K562 (cell line): ENCODE measurements around the gene PSMD9. TPM values are rescaled to one million over a fixed set of nuclear protein-coding genes. Genes with fewer than 3 reads are reported as not detected.

Source experiments
- ATAC-seq: fragments of 200-7000 bp; cut with Tn5 transposase; 3 replicates; pipeline ENCODE4 v1.9.1; 2020; ENCODE audit warnings: moderate library complexity
- BruUV-seq: library from RNA; stranded (reverse); fragments of 400-500 nt; replicated peaks from 2 replicates; lab custom pipeline; 2021; lab: Mats Ljungman, UMichigan
- CTCF ChIA-PET: fragments of 300-600 bp; formaldehyde crosslinking; extraction: SDS; loops from one replicate; lab custom pipeline; 2021; ENCODE audit warnings: low intra/inter-chr PET ratio; lab: Yijun Ruan, JAX
- POLR2A ChIA-PET: fragments of 300-600, 350-650 bp; sonication (Branson Sonifier 250); formaldehyde crosslinking; extraction: SDS; loops from one replicate; lab custom pipeline; 2021; ENCODE audit warnings: antibody characterized with exemption, inconsistent platforms; lab: Yijun Ruan, JAX
- DNase-seq, 4 experiments: peaks; one replicate each; pipeline versions ENCODE4 v3.0.0 to v3.0.0-alpha.2; 2011 to 2018; ENCODE audit warnings: low spot score in 3 of 4, mixed read lengths in 3 of 4; ENCODE audit errors: extremely low read depth in 1 of 4
- FAIRE-seq: peaks from 2 replicates; lab custom pipeline; 2011; peaks lifted over from hg19 to GRCh38; lab: Jason Lieb, UNC
- H2AFZ ChIP-seq: 2 replicates; pipeline ENCODE4 v1.6.0; 2011; ENCODE audit warnings: low read depth, low read length, control low read depth, inconsistent platforms
- H3K27ac ChIP-seq: fragments of 200-600 bp; 3 replicates; pipeline ENCODE4 v1.8.0; 2011; ENCODE audit warnings: low read depth, mild to moderate bottlenecking, control low read depth, inconsistent platforms, low read length, moderate library complexity, mixed read lengths; ENCODE audit errors: extremely low read depth
- H3K27me3 ChIP-seq, 2 experiments: fragments of 300-600 bp in 1 of 2; 2 replicates in 1 of 2; 3 replicates in 1 of 2; pipeline versions ENCODE4 v1.6.0 to v1.8.0; 2011; ENCODE audit warnings: inconsistent platforms in 2 of 2, low read length in 2 of 2, mild to moderate bottlenecking in 1 of 2, mixed read lengths in 1 of 2, moderate library complexity in 1 of 2; ENCODE audit not compliant: control insufficient read depth in 2 of 2, insufficient read depth in 2 of 2
- H3K36me3 ChIP-seq: fragments of 300-600 bp; 3 replicates; pipeline ENCODE4 v1.8.0; 2011; ENCODE audit warnings: mild to moderate bottlenecking, low read length, inconsistent platforms; ENCODE audit not compliant: control insufficient read depth, insufficient read depth
- H3K4me1 ChIP-seq, 2 experiments: fragments of 200-600 bp in 1 of 2; replicated peaks in 1 of 2; 2 replicates in 1 of 2; 3 replicates in 1 of 2; pipeline versions ENCODE4 v1.5.1 to v1.8.0; 2011; ENCODE audit warnings: inconsistent platforms in 2 of 2, low read length in 2 of 2, mild to moderate bottlenecking in 1 of 2, mixed read lengths in 1 of 2, moderate library complexity in 1 of 2; ENCODE audit not compliant: control insufficient read depth in 2 of 2, insufficient read depth in 2 of 2
- H3K4me2 ChIP-seq: 2 replicates; pipeline ENCODE4 v1.6.1; 2011; ENCODE audit warnings: low read length, control low read depth, inconsistent platforms, mixed read lengths; ENCODE audit not compliant: insufficient read depth
- H3K4me3 ChIP-seq: fragments of 200-600 bp; sonication (generic), shearing (Covaris generic); 2 replicates; pipeline ENCODE4 v1.5.1; 2016; ENCODE audit warnings: control low read depth, inconsistent platforms
- H3K79me2 ChIP-seq: fragments of 200-600 bp; 3 replicates; pipeline ENCODE4 v1.8.0; 2011; ENCODE audit warnings: low read length, inconsistent platforms; ENCODE audit not compliant: control insufficient read depth, insufficient read depth
- H3K9ac ChIP-seq, 2 experiments: 2 replicates each; pipeline versions ENCODE4 v1.6.0 to v1.6.1; 2011; ENCODE audit warnings: low read depth in 2 of 2, low read length in 2 of 2, control low read depth in 1 of 2, inconsistent platforms in 1 of 2, mild to moderate bottlenecking in 1 of 2, mixed read lengths in 1 of 2; ENCODE audit not compliant: insufficient read depth in 1 of 2
- H3K9me1 ChIP-seq: one replicate; pipeline ENCODE4 v1.6.0; 2011; ENCODE audit warnings: inconsistent platforms, mild to moderate bottlenecking, low read length, moderate library complexity; ENCODE audit not compliant: control insufficient read depth, insufficient read depth
- H3K9me3 ChIP-seq: replicated peaks from 2 replicates; pipeline ENCODE4 v1.5.1; 2011; ENCODE audit warnings: low read depth, low read length, inconsistent platforms; ENCODE audit not compliant: control insufficient read depth, insufficient read depth
- H4K20me1 ChIP-seq: replicated peaks from 2 replicates; pipeline ENCODE4 v1.6.1; 2011; ENCODE audit warnings: low read length, inconsistent platforms, mixed read lengths; ENCODE audit not compliant: control insufficient read depth, insufficient read depth
- WGBS: fragments of 100-300 bp; shearing (Covaris generic); methylation state at CpG from one replicate; pipeline ENCODE4 v1.1.6; 2016; ENCODE audit warnings: low coverage, mixed read lengths; ENCODE audit not compliant: insufficient coverage; ENCODE audit errors: missing lambda C conversion rate; 5-methylcytosine and 5-hydroxymethylcytosine counted together
- in situ Hi-C: fragments of 300-500 bp; cut with MboI; formaldehyde crosslinking; loops from 4 replicates; pipeline ENCODE4 v1.15.0; 2018; ENCODE audit warnings: inconsistent platforms, mixed read lengths
- intact Hi-C: fragments of 100-400 bp; cut with micrococcal nuclease; formaldehyde crosslinking; loops from 2 replicates; pipeline ENCODE4 v1.14.2; 2022
- polyA plus RNA-seq, 8 experiments: library from polyadenylated mRNA; depleted of rRNA in 4 of 8; stranded (reverse) in 5 of 8; unstranded in 3 of 8; fragments of >200 nt; fragmentation: Nextera tagmentation in 2 of 8; fragmentation: Illumina TruSeq in 1 of 8; extraction: Ambion mirVana in 2 of 8; extraction: Trizol in 1 of 8; gene quantifications; 2 replicates each; pipeline versions ENCODE4 v1.2.1 to v1.2.3, GENCODE V29; 2011 to 2014; ENCODE audit warnings: inconsistent platforms in 1 of 8, missing spikeins in 1 of 8
- total RNA-seq, 7 experiments: library from RNA; depleted of rRNA in 6 of 7; stranded (reverse); fragments of >200 nt in 6 of 7; fragmentation: Illumina TruSeq in 2 of 7; extraction: Trizol in 2 of 7; gene quantifications; 2 replicates each; pipeline versions ENCODE4 v1.2.1 to v1.2.3, GENCODE V29; 2011 to 2021; ENCODE audit warnings: low replicate concordance in 1 of 7
- TF ChIP-seq, protein P1 (sequence below): fragments of 450-650 bp; IDR thresholded peaks from 2 replicates; pipeline ENCODE4 v1.6.1; 2016; ENCODE audit warnings: borderline replicate concordance
- TF ChIP-seq, protein P2 (sequence below): fragments of 200-800 bp; sonication (Bioruptor generic); IDR thresholded peaks from 2 replicates; pipeline ENCODE4 v1.6.1; 2017; ENCODE audit warnings: missing genetic modification characterization, missing compliant biosample characterization
- TF ChIP-seq, protein P3 (sequence below): fragments of 250-450 bp; sonication (Bioruptor Pico); IDR thresholded peaks from 2 replicates; pipeline ENCODE4 v1.5.1; 2021; ENCODE audit warnings: mild to moderate bottlenecking

PSMD9 gene
- total and polyA plus RNA-seq, 9 of the 15 experiments (the other 6 are each of a cell fraction or from before 2014, with no cell fraction given) = 12.2 to 143 (median 61.3) TPM

DNA sequence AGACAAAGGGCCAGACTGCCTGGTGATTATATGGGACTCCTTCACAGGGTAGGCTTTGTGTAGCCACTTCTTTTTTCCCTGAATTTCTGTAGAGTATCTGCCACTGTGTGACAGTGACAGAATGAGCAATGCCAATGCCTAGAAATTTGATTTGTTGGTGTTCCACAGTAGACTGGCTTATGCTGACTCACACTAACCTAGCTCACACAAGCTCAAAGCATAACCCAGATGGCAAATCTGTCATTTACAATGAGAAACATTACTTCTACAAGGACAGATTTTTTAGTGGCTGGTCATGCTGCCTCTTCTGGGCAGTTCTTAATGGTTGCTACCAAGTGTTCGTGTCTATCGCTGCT is 45.7 kb downstream of the PSMD9 start (continued):
- TF ChIP-seq, protein P1, sequence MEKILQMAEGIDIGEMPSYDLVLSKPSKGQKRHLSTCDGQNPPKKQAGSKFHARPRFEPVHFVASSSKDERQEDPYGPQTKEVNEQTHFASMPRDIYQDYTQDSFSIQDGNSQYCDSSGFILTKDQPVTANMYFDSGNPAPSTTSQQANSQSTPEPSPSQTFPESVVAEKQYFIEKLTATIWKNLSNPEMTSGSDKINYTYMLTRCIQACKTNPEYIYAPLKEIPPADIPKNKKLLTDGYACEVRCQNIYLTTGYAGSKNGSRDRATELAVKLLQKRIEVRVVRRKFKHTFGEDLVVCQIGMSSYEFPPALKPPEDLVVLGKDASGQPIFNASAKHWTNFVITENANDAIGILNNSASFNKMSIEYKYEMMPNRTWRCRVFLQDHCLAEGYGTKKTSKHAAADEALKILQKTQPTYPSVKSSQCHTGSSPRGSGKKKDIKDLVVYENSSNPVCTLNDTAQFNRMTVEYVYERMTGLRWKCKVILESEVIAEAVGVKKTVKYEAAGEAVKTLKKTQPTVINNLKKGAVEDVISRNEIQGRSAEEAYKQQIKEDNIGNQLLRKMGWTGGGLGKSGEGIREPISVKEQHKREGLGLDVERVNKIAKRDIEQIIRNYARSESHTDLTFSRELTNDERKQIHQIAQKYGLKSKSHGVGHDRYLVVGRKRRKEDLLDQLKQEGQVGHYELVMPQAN = 0 out of 2 replicates have a peak, but pooled peaks have one; percentile 33
- TF ChIP-seq, protein P2, sequence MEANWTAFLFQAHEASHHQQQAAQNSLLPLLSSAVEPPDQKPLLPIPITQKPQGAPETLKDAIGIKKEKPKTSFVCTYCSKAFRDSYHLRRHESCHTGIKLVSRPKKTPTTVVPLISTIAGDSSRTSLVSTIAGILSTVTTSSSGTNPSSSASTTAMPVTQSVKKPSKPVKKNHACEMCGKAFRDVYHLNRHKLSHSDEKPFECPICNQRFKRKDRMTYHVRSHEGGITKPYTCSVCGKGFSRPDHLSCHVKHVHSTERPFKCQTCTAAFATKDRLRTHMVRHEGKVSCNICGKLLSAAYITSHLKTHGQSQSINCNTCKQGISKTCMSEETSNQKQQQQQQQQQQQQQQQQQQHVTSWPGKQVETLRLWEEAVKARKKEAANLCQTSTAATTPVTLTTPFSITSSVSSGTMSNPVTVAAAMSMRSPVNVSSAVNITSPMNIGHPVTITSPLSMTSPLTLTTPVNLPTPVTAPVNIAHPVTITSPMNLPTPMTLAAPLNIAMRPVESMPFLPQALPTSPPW (CRISPR knock-in tag) = peak; percentile 3; the same call in 1 of the 2 replicates

- BruUV-seq = no TSS peak
Measured at GRCh38 chr12:121937654-121938053, 49.1 kb downstream of the PSMD9 start.

More at GRCh38 chr12:121937654-121938053, 49.1 kb downstream of the PSMD9 start:
- no peak for ATAC-seq
- Histone ChIP-seq H3K27ac (no peak overlapping the region), H3K4me1 (peaks cover 25 to 29% of the 10 kb centered on the region in 2 experiments; a peak in 4 of 5 replicates), H3K36me3 (peaks cover 38% of the 10 kb centered on the region), H3K4me2 (no peak overlapping the region), H4K20me1 (no peaks in the 10 kb centered on the region), H3K9me1 (no peaks in the 10 kb centered on the region), H3K9ac (no peak overlapping the region), H3K27me3 (no peaks in the 10 kb centered on the region), H3K4me3 (no peak overlapping the region), H2AFZ (no peak overlapping the region), H3K79me2 (peaks cover 22% of the 10 kb centered on the region), H3K9me3 (no peaks in the 10 kb centered on the region)
- DNase-seq = no peak
- CTCF ChIA-PET = no interaction called here
- POLR2A ChIA-PET = no interaction called here
- intact Hi-C loops = no loop called here
- TF ChIP-seq, protein P3, sequence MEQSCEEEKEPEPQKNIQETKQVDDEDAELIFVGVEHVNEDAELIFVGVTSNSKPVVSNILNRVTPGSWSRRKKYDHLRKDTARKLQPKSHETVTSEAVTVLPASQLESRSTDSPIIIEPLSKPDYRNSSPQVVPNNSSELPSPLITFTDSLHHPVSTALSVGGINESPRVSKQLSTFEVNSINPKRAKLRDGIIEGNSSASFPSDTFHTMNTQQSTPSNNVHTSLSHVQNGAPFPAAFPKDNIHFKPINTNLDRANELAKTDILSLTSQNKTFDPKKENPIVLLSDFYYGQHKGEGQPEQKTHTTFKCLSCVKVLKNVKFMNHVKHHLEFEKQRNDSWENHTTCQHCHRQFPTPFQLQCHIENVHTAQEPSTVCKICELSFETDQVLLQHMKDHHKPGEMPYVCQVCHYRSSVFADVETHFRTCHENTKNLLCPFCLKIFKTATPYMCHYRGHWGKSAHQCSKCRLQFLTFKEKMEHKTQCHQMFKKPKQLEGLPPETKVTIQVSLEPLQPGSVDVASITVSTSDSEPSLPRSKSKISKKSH = no peak
- in situ Hi-C loops = no loop called here
- WGBS = 93% methylated on average over 7 of the region's 7 CpGs
- no peak for FAIRE-seq
